ENCODE measurements around the gene CNN3.

The CNN3 gene

GRCh38 chr1:94926915-94927404 lies at the start of gene CNN3:
Gene CNN3 (minus strand): TSS chr1:94927110. CDS start chr1:94926894, 216 bp downstream.
- DNase-seq (ENCODE audit: low read depth): peak; percentile 64

DNA sequence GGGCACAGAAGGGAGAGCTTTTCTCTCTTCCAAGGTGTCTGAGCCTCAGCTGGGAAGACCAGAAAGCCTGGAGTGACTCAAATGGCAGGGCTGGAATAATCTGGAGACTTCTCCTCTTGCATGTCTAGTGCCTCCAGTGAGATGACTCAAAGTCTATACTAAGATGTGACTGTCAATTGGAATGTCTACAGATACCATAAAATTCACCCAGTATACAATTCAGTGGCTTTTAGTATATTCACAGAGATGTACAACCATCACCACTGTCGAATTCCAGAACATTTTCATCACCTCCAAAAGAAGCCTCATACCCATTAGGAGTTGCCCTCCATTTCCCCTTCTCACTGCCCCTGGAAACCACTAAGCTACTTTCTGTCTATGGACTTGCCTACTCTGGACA lies 47.9 kb upstream of the CNN3 start:
- peak; percentile 87 for DNase-seq (ENCODE audit: low read depth)

DNA sequence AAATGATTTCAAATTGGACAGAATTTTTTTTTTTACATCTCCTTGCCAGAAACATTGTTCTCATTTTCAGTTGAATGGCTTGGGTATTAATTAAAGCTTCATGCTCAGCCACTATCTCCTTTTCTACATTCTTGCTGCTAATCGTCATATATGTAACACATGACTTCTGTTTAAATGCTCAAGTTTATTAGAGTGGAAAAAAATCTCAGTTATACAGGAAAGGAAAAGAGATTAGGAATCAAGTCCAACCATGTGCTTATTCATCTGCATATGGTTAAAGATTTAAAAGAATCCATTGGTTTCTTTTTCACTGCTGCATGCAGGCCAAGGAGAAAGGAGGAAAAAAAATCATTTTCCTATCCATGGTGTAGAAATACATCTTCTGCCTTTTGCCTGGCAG lies 47.3 kb upstream of the CNN3 start:
- peak; percentile 72 for DNase-seq (ENCODE audit: low read depth)

DNA sequence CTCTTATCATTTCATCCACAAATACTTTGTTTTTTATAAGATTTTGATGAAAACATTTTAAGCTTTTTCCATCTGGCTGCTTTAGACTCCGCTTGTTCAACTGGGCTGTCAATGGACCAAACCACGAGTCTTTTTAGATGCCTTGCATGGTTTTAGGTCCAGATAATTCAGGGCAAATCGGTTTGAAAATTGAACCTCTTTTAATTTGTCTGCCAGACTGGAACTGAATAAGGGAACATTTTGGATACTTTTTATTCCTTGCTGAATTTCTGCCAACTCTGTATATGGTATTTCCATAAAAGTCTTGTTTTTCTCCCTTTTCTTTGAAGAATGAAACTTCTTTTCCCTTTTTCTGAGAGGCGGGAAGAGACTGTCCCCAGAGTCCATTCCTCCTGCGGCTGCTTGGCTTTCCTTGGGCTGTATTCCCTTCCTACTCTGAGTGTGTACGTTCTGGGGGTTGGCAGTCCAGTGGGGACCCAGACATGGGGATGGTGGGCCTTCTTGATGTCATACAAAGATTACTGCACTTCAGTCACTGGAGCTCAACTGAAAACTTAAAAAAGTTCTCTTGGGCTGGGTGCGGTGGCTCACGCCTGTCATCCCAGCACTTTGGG lies 46.5 kb upstream of the CNN3 start:
- DNase-seq (ENCODE audit: low read depth): no peak

GRCh38 chr1:94971491-94971924 lies 44.6 kb upstream of the CNN3 start:
- DNase-seq (ENCODE audit: low read depth): no peak

DNA sequence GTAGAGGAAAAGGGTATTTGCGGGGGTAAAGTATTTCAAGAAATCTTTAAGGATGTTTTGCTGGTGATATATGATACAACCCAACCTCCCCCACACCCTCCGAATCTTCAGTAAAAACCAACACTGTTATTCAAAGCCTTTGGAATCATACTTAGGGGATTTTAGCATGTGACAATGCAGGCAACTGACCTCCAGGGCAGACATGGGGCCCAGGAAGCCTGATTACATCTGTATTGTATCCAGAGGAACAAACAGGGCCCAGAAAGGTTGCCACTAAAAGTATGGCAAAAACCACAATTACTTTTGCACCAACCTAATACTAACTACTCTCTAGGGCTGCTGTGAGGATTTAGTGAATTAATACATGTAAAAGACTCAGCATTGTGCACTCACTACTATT lies 43.9 kb upstream of the CNN3 start:
- no peak for DNase-seq (ENCODE audit: low read depth)

- no peak for DNase-seq (ENCODE audit: low read depth)
Observed at GRCh38 chr1:94969137-94969536, 42.2 kb upstream of the CNN3 start.

GRCh38 chr1:94966033-94966432 lies 39.1 kb upstream of the CNN3 start:
- no peak for DNase-seq (ENCODE audit: low read depth)

- DNase-seq (ENCODE audit: low read depth): no peak
Observed at GRCh38 chr1:94963864-94964263, 37.0 kb upstream of the CNN3 start.

DNA sequence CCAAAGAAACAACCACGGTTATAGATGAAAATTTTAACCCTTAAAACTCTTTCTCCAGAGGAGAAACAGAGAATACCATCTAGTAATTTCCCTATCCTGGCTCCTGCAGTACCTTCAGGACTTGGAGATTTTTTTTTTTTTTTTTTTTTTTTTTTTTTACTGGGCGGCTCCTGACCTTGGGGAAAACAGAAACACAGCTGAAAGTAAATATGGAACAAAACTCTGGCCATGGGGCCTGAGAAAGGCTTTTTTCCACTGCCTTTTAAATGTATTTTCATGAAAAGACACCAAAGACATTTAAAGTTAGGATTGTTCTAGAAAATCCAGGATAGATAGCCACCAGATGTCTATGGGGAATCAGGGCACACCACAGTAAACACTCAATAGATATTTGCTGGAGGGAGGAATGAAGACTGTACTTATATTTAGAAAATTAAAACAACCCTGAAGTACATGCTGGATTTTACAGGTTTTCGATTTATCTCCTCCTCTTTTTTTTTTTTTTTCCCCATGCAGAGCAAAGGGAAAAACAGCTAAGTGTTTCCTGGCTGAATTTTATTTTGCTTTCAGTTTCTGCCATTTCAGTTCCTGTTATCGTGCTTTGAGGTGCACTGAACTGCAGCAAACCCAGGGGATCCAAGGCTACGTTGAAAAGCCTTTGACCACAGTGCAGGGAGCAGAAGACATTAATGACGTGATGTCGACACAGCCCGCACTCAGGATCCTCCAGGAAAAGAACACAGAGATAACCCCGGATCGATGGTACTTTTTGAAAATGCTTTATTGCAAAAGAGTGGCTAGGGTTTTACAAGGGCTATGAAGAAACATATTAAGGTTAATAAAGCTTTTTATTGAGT lies 35.7 kb upstream of the CNN3 start:
- no peak for DNase-seq (ENCODE audit: low read depth)

- no peak for DNase-seq (ENCODE audit: low read depth)
Observed at GRCh38 chr1:94961988-94962387, 35.1 kb upstream of the CNN3 start.

DNA sequence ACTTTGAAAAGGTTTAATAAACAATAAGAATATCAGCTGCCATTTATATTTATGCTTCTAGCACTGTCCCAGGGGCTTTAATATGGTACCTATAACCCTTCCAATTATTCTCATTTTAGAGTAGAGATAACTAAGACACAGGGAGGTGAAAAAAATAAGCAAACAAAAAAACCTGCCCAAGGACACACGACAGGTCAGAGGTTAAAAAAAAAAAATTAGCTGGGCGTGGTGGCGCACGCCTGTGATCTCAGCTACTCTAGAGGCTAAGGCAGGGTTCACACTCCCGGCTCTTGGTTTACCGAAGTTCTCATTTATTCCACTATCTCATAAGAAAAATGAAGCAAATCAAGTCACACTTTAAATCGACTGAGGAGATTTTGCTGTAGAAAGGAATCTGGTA lies 34.7 kb upstream of the CNN3 start:
- DNase-seq (ENCODE audit: low read depth): no peak

DNA sequence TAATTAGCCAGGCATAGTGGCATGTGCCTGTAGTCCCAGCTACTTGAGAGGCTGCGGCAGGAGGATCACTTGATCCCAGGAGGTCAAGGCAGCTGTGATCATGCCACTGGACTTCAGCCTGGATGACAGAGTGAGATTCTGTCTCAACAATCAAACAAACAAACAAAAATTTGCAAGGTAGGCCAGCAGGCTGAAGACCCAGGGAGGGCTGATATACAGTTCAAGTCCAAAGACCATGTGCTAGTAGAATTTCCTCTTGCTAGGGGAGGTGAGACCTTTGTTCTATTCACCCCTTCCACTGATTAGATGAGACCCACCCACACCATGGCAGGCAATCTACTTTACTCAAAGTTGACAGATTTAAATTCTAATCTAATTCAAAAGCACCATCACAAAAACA lies 31.2 kb upstream of the CNN3 start:
- no peak for DNase-seq (ENCODE audit: low read depth)

GRCh38 chr1:94955767-94956632 lies 29.1 kb upstream of the CNN3 start:
- no peak for DNase-seq (ENCODE audit: low read depth)

GRCh38 chr1:94954263-94955220 lies 27.6 kb upstream of the CNN3 start:
- DNase-seq (ENCODE audit: low read depth): no peak

DNA sequence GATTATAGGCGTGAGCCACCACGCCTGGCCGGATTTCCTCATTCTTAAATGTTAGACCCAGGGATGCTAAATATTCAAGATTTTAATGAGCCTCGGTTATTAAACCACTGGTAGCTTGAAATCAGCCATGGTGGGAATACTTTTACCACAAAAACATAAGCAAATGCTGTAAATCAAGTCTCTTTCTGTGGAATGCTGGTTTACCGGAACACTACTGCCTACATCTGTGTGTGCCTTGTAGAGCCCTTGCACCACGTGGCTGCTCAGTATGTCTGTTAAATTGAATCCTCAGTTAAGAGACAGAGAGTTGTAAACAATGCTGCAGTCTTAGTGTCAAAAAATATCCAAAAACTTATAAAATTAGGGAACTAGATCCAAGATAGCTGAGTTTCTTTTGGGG lies 26.8 kb upstream of the CNN3 start:
- no peak for DNase-seq (ENCODE audit: low read depth)

GRCh38 chr1:94953107-94953506 lies 26.2 kb upstream of the CNN3 start:
- no peak for DNase-seq (ENCODE audit: low read depth)

DNA sequence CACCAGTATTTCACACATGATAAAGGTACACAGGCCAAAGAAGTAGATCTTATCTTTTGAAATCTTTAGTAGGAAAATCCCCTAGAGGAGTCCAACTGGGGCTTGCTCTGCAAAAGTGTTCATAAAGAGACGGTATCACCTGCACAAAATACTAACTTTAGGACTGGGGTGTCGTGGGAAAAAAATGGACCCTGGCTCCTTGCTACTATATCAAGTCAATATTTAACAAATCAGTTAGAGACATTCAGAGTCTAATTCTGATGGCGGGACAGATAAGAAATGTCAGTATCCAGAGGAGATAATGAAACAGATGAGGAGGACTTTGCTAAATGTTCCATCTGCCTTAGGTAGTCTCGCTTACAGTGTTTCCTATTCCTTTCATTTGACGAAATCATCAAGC lies 25.6 kb upstream of the CNN3 start:
- DNase-seq (ENCODE audit: low read depth): no peak

DNA sequence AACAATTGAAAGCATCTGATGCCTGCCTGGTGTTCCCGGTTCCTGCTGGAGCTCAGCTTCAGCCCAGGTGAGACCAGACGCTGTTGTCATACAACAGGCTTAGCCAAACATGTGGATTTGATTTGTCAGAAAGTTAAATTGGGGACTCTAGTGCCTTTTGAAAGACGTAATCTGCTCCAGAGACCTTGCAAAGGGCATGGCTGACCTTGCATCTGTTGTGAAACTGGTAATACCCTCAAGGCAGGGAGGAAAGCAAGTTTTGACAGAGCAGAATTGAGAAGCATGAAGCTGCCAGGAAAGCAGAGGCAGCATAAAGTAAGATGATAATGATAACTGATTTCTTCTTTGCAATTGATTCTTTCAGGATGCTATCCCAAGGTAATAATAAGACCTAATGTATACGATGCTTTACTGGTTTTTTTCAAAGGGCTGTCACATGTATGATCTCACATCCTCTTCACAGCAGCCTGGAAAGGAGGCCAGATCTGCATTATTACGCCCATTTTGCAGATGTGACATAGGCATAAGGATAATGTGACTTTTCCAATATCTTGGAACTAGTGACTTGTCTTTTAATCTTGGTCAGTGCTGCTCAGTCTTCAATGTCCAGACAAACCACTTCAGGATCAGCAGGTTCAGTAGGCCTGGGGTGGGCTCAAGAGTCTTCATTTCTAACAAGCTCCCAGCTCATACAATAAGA lies 24.7 kb upstream of the CNN3 start:
- no peak for DNase-seq (ENCODE audit: low read depth)

- DNase-seq (ENCODE audit: low read depth): no peak
Observed at GRCh38 chr1:94951046-94951445, 24.1 kb upstream of the CNN3 start.
